22Rv1 (cell line): Measurements from ENCODE around the gene RAB1B.

Source experiments
- CTCF ChIP-seq: fragments of 450-650 bp; IDR thresholded peaks from 2 replicates; pipeline ENCODE4 v1.5.1; 2017; ENCODE audit warnings: mild to moderate bottlenecking
- ZFX ChIP-seq: fragments of 450-650 bp; IDR thresholded peaks from 2 replicates; pipeline ENCODE4 v1.6.1; 2017; ENCODE audit warnings: antibody characterized with exemption, borderline replicate concordance

- no peak for TF ChIP-seq CTCF
- TF ChIP-seq ZFX = no peak
Measured at GRCh38 chr11:66311470-66311964, 43.1 kb downstream of the RAB1B start.
